HEK293 (cell line): Measurements from ENCODE around the gene TMEFF1.

Experiments
- CTCF ChIA-PET: fragments of 350-600 bp; formaldehyde crosslinking; extraction: SDS; loops from one replicate; lab custom pipeline; 2021; ENCODE audit warnings: antibody characterized with exemption; lab: Yijun Ruan, JAX
- POLR2A ChIA-PET: fragments of 300-600 bp; formaldehyde crosslinking; extraction: SDS; loops from one replicate; lab custom pipeline; 2020; ENCODE audit warnings: antibody characterized with exemption, inconsistent platforms; lab: Yijun Ruan, JAX
- H3K27ac ChIP-seq: fragments of 200-500 bp; sonication (Bioruptor generic); 2 replicates; pipeline ENCODE4 v1.5.1; 2014; ENCODE audit warnings: low read depth, low read length, control low read depth, inconsistent platforms; ENCODE audit errors: extremely low read depth
- H3K36me3 ChIP-seq, 2 experiments: fragments of 200-500 bp in 1 of 2; sonication (Bioruptor generic) in 1 of 2; 1 replicate in 1 of 2; 2 replicates in 1 of 2; pipeline ENCODE4 v1.5.1; 2014 to 2017; ENCODE audit warnings: inconsistent platforms in 2 of 2, low read length in 2 of 2; ENCODE audit not compliant: control insufficient read depth in 2 of 2, insufficient read depth in 1 of 2
- H3K4me1 ChIP-seq: fragments of 200-500 bp; sonication (Bioruptor generic); 2 replicates; pipeline ENCODE4 v1.5.1; 2014; ENCODE audit warnings: mild to moderate bottlenecking, low read length, inconsistent platforms; ENCODE audit not compliant: control insufficient read depth, insufficient read depth
- H3K4me3 ChIP-seq: 2 replicates; pipeline ENCODE4 v1.5.1; 2011; ENCODE audit warnings: low read depth, mild to moderate bottlenecking, control low read depth, low read length, moderate library complexity
- H3K9me3 ChIP-seq: fragments of 200-500 bp; sonication (Bioruptor generic); 2 replicates; pipeline ENCODE4 v1.5.1; 2014; ENCODE audit warnings: low read depth, low read length, inconsistent platforms; ENCODE audit not compliant: control insufficient read depth, insufficient read depth
- GLIS1 ChIP-seq: fragments of 450-650 bp; formaldehyde crosslinking; IDR thresholded peaks from 2 replicates; pipeline ENCODE4 v1.5.1; 2016; ENCODE audit warnings: missing biosample characterization, missing genetic modification characterization
- KLF7 ChIP-seq: fragments of 450-650 bp; formaldehyde crosslinking; IDR thresholded peaks from 2 replicates; pipeline ENCODE4 v1.5.1; 2016; ENCODE audit warnings: missing biosample characterization, missing genetic modification characterization, borderline replicate concordance
- ZNF146 ChIP-seq: fragments of 450-650 bp; formaldehyde crosslinking; IDR thresholded peaks from 2 replicates; pipeline ENCODE4 v1.5.1; 2016; ENCODE audit warnings: missing biosample characterization, missing genetic modification characterization

TMEFF1 gene

GRCh38 chr9:100626949-100627348 lies 154.0 kb downstream of the TMEFF1 start:
- CTCF ChIA-PET = no interaction called here
- POLR2A ChIA-PET = no interaction called here
- no peak overlapping the region for H3K4me3 ChIP-seq
- TF ChIP-seq KLF7 (tag by site-specific recombination) = no peak
- TF ChIP-seq ZNF146 (tag by site-specific recombination) = peak; percentile 48; the same call in 1 of the 2 replicates
- no peak for TF ChIP-seq GLIS1
- TF ChIP-seq, all 188 proteins: peak for 1
- no peak overlapping the region for H3K27ac ChIP-seq
- H3K4me1 ChIP-seq = no peaks in the 10 kb centered on the region
- H3K36me3 ChIP-seq = no peaks in the 10 kb centered on the region
- no peaks in the 10 kb centered on the region for H3K9me3 ChIP-seq
